Body of pancreas (tissue), 4 donors: ENCODE measurements around the gene IL17RE.

Experiments used
- POLR2A ChIP-seq, 3 donors: fragments of 450-650 bp; IDR thresholded peaks; one replicate each; pipeline ENCODE4 v1.6.1; 2016; ENCODE audit warnings: antibody characterized with exemption in 3 of 3, mild to moderate bottlenecking in 2 of 3
- TF ChIP-seq, protein P1 (sequence below), 7 experiments: fragments of 450-650 bp in 4 of 7; fragments of 200-600 bp in 3 of 7; sonication (generic) in 3 of 7; IDR thresholded peaks; one replicate each; pipeline ENCODE4 v1.5.1; 2016 to 2019; ENCODE audit warnings: antibody characterized with exemption in 7 of 7

- TF ChIP-seq, protein P1, sequence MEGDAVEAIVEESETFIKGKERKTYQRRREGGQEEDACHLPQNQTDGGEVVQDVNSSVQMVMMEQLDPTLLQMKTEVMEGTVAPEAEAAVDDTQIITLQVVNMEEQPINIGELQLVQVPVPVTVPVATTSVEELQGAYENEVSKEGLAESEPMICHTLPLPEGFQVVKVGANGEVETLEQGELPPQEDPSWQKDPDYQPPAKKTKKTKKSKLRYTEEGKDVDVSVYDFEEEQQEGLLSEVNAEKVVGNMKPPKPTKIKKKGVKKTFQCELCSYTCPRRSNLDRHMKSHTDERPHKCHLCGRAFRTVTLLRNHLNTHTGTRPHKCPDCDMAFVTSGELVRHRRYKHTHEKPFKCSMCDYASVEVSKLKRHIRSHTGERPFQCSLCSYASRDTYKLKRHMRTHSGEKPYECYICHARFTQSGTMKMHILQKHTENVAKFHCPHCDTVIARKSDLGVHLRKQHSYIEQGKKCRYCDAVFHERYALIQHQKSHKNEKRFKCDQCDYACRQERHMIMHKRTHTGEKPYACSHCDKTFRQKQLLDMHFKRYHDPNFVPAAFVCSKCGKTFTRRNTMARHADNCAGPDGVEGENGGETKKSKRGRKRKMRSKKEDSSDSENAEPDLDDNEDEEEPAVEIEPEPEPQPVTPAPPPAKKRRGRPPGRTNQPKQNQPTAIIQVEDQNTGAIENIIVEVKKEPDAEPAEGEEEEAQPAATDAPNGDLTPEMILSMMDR (IDR thresholded peaks at IDR 0.05), result no peak
- no peak for TF ChIP-seq POLR2A (IDR thresholded peaks at IDR 0.05)
Observed at GRCh38 chr3:9899289-9899791, 3.3 kb upstream of the IL17RE start.
